ENCODE results near the gene TADA1. TPM values are rescaled to one million over a fixed set of nuclear protein-coding genes. Genes with fewer than 3 reads are reported as not detected.

The TADA1 gene
- total and polyA plus RNA-seq, 2 experiments from 2014 or later = 21.8 to 22.0 TPM

GRCh38 chr1:166869318-166870099 is 6.6 kb downstream of the TADA1 start (continued):
- no peak for TF ChIP-seq ZNF462 (CRISPR knock-in tag; IDR thresholded peaks at IDR 0.05)
- TF ChIP-seq EZH2 (IDR thresholded peaks at IDR 0.05; ENCODE audit: low read depth, unreplicated experiment) = no peak
- TF ChIP-seq EZH2phosphoT487 (IDR thresholded peaks at IDR 0.05; ENCODE audit: unreplicated experiment) = no peak
- no peak for TF ChIP-seq ZNF114 (CRISPR knock-in tag; IDR thresholded peaks at IDR 0.05)

- no peak for DNase-seq (ENCODE audit: low spot score)
- no peak overlapping the region for H3K27ac ChIP-seq (ENCODE audit: low read depth)
- H4K20me1 ChIP-seq (replicated peaks; ENCODE audit: insufficient read depth) = peaks cover 36% of the 10 kb centered on the region
- Mint-ChIP-seq H3K36me3 (ENCODE audit: low read depth) (peaks cover 55% of the 10 kb centered on the region), H3K9me3 (no peaks in the 10 kb centered on the region), H3K4me3 (no peak overlapping the region), H3K27me3 (ENCODE audit: insufficient read depth, low read depth, poor library complexity) (peaks cover 2% of the 10 kb centered on the region), H3K4me1 (peaks cover 13% of the 10 kb centered on the region; the same call in 2 of the 3 replicates), H3K27ac (no peak overlapping the region; the same call in 1 of the 2 replicates)
- no peaks in the 10 kb centered on the region for H3K27me3 ChIP-seq (ENCODE audit: insufficient read depth)
- no peak overlapping the region for H3K4me3 ChIP-seq
- no peaks in the 10 kb centered on the region for H3F3A ChIP-seq (replicated peaks; ENCODE audit: low read depth)
- H3K9me2 ChIP-seq (ENCODE audit: insufficient read depth) = no peaks in the 10 kb centered on the region
- H3K4me1 ChIP-seq (ENCODE audit: insufficient read depth) = no peaks in the 10 kb centered on the region
- H3K79me2 ChIP-seq (replicated peaks; ENCODE audit: insufficient read depth) = peaks cover 72% of the 10 kb centered on the region
- H3K36me3 ChIP-seq (ENCODE audit: insufficient read depth) = peaks cover 15% of the 10 kb centered on the region; the same call in 1 of the 2 replicates
- H2AFZ ChIP-seq = no peak overlapping the region
- no peak for ATAC-seq
- no peak overlapping the region for H3K4me2 ChIP-seq
- TF ChIP-seq POLR2AphosphoS5 (IDR thresholded peaks at IDR 0.05; ENCODE audit: low read depth) = no peak
- no peak for TF ChIP-seq STAT1 (IDR thresholded peaks at IDR 0.05; ENCODE audit: unreplicated experiment)
- TF ChIP-seq ZNF331 (CRISPR knock-in tag; IDR thresholded peaks at IDR 0.05; ENCODE audit: low read depth) = no peak
- TF ChIP-seq NANOG (IDR thresholded peaks at IDR 0.05; ENCODE audit: borderline replicate concordance) = no peak
- TF ChIP-seq EZH2 (IDR thresholded peaks at IDR 0.05; ENCODE audit: low read depth, unreplicated experiment) = no peak
- no peak for TF ChIP-seq ETS1 (IDR thresholded peaks at IDR 0.05)
- no peak for TF ChIP-seq CTCF (conservative IDR thresholded peaks at IDR 0.05; ENCODE audit: low read depth in 2 of 2)
Measured at GRCh38 chr1:166868639-166869038, 7.4 kb downstream of the TADA1 start.
